HEK293 (cell line): ENCODE measurements around the gene OVOL1.
A peak's percentile ranks its signal among the peaks of the same experiment; 100 is the strongest.

Experiments
- CTCF ChIA-PET: fragments of 350-600 bp; formaldehyde crosslinking; extraction: SDS; loops from one replicate; lab custom pipeline; 2021; ENCODE audit warnings: antibody characterized with exemption; lab: Yijun Ruan, JAX
- POLR2A ChIA-PET: fragments of 300-600 bp; formaldehyde crosslinking; extraction: SDS; loops from one replicate; lab custom pipeline; 2020; ENCODE audit warnings: antibody characterized with exemption, inconsistent platforms; lab: Yijun Ruan, JAX
- H3K27ac ChIP-seq: fragments of 200-500 bp; sonication (Bioruptor generic); 2 replicates; pipeline ENCODE4 v1.5.1; 2014; ENCODE audit warnings: low read depth, low read length, control low read depth, inconsistent platforms; ENCODE audit errors: extremely low read depth
- H3K36me3 ChIP-seq, 2 experiments: fragments of 200-500 bp in 1 of 2; sonication (Bioruptor generic) in 1 of 2; 1 replicate in 1 of 2; 2 replicates in 1 of 2; pipeline ENCODE4 v1.5.1; 2014 to 2017; ENCODE audit warnings: inconsistent platforms in 2 of 2, low read length in 2 of 2; ENCODE audit not compliant: control insufficient read depth in 2 of 2, insufficient read depth in 1 of 2
- H3K4me1 ChIP-seq: fragments of 200-500 bp; sonication (Bioruptor generic); 2 replicates; pipeline ENCODE4 v1.5.1; 2014; ENCODE audit warnings: mild to moderate bottlenecking, low read length, inconsistent platforms; ENCODE audit not compliant: control insufficient read depth, insufficient read depth
- H3K4me3 ChIP-seq: 2 replicates; pipeline ENCODE4 v1.5.1; 2011; ENCODE audit warnings: low read depth, mild to moderate bottlenecking, control low read depth, low read length, moderate library complexity
- H3K9me3 ChIP-seq: fragments of 200-500 bp; sonication (Bioruptor generic); 2 replicates; pipeline ENCODE4 v1.5.1; 2014; ENCODE audit warnings: low read depth, low read length, inconsistent platforms; ENCODE audit not compliant: control insufficient read depth, insufficient read depth
- KLF1 ChIP-seq: fragments of 450-650 bp; formaldehyde crosslinking; IDR thresholded peaks from 2 replicates; pipeline ENCODE4 v1.5.1; 2016; ENCODE audit warnings: missing biosample characterization, missing genetic modification characterization
- OVOL3 ChIP-seq: fragments of 450-650 bp; formaldehyde crosslinking; IDR thresholded peaks from 2 replicates; pipeline ENCODE4 v1.5.1; 2016; ENCODE audit warnings: missing biosample characterization, missing genetic modification characterization
- PRDM10 ChIP-seq: fragments of 450-650 bp; formaldehyde crosslinking; IDR thresholded peaks from 2 replicates; pipeline ENCODE4 v1.5.1; 2016; ENCODE audit warnings: missing biosample characterization, missing genetic modification characterization
- RBAK ChIP-seq: fragments of 450-650 bp; formaldehyde crosslinking; IDR thresholded peaks from 2 replicates; pipeline ENCODE4 v1.5.1; 2016; ENCODE audit warnings: missing biosample characterization, missing genetic modification characterization
- SALL2 ChIP-seq: fragments of 450-650 bp; formaldehyde crosslinking; IDR thresholded peaks from 2 replicates; pipeline ENCODE4 v1.5.0; 2017; ENCODE audit warnings: missing biosample characterization, mild to moderate bottlenecking, missing genetic modification characterization, borderline replicate concordance
- ZBTB10 ChIP-seq: fragments of 450-650 bp; formaldehyde crosslinking; IDR thresholded peaks from 2 replicates; pipeline ENCODE4 v1.5.1; 2016; ENCODE audit warnings: missing biosample characterization, missing genetic modification characterization
- ZBTB11 ChIP-seq: fragments of 450-650 bp; formaldehyde crosslinking; conservative IDR thresholded peaks from 2 replicates; pipeline ENCODE4 v1.5.1; 2016; ENCODE audit warnings: low read depth, missing biosample characterization, missing genetic modification characterization
- ZBTB26 ChIP-seq: fragments of 450-650 bp; formaldehyde crosslinking; optimal IDR thresholded peaks from 2 replicates; pipeline ENCODE3; 2016; ENCODE audit warnings: missing biosample characterization, mild to moderate bottlenecking, missing genetic modification characterization
- ZFP69B ChIP-seq: fragments of 450-650 bp; formaldehyde crosslinking; IDR thresholded peaks from 2 replicates; pipeline ENCODE4 v1.5.1; 2016; ENCODE audit warnings: missing biosample characterization, missing genetic modification characterization
- ZNF138 ChIP-seq: fragments of 450-650 bp; formaldehyde crosslinking; IDR thresholded peaks from 2 replicates; pipeline ENCODE4 v1.5.1; 2016; ENCODE audit warnings: missing biosample characterization, missing genetic modification characterization, borderline replicate concordance
- ZNF140 ChIP-seq: fragments of 450-650 bp; formaldehyde crosslinking; IDR thresholded peaks from 2 replicates; pipeline ENCODE4 v1.5.1; 2016; ENCODE audit warnings: missing biosample characterization, missing genetic modification characterization
- ZNF202 ChIP-seq: fragments of 450-650 bp; formaldehyde crosslinking; IDR thresholded peaks from 2 replicates; pipeline ENCODE4 v1.5.1; 2016; ENCODE audit warnings: missing biosample characterization, missing genetic modification characterization, borderline replicate concordance
- ZNF214 ChIP-seq: fragments of 450-650 bp; formaldehyde crosslinking; IDR thresholded peaks from 2 replicates; pipeline ENCODE4 v1.5.1; 2017; ENCODE audit warnings: missing biosample characterization, mild to moderate bottlenecking, missing genetic modification characterization, borderline replicate concordance
- ZNF416 ChIP-seq: fragments of 450-650 bp; formaldehyde crosslinking; IDR thresholded peaks from 2 replicates; pipeline ENCODE4 v1.5.1; 2016; ENCODE audit warnings: missing biosample characterization, missing genetic modification characterization
- ZNF426 ChIP-seq: fragments of 450-650 bp; formaldehyde crosslinking; IDR thresholded peaks from 2 replicates; pipeline ENCODE4 v1.5.1; 2017; ENCODE audit warnings: missing biosample characterization, missing genetic modification characterization, mild to moderate bottlenecking, inconsistent platforms, moderate library complexity
- ZNF580 ChIP-seq: fragments of 450-650 bp; formaldehyde crosslinking; IDR thresholded peaks from 2 replicates; pipeline ENCODE4 v1.5.1; 2016; ENCODE audit warnings: missing biosample characterization, missing genetic modification characterization
- ZNF600 ChIP-seq: fragments of 450-650 bp; formaldehyde crosslinking; IDR thresholded peaks from 2 replicates; pipeline ENCODE4 v1.5.1; 2016; ENCODE audit warnings: missing biosample characterization, missing genetic modification characterization
- ZNF658 ChIP-seq: fragments of 450-650 bp; formaldehyde crosslinking; IDR thresholded peaks from 2 replicates; pipeline ENCODE4; 2016; ENCODE audit warnings: missing biosample characterization, missing genetic modification characterization
- ZNF704 ChIP-seq: fragments of 450-650 bp; formaldehyde crosslinking; IDR thresholded peaks from 2 replicates; pipeline ENCODE4 v1.5.1; 2016; ENCODE audit warnings: missing biosample characterization, missing genetic modification characterization
- ZNF785 ChIP-seq: fragments of 450-650 bp; formaldehyde crosslinking; IDR thresholded peaks from 2 replicates; pipeline ENCODE4 v1.5.1; 2016; ENCODE audit warnings: missing biosample characterization, missing genetic modification characterization

OVOL1 gene

GRCh38 chr11:65774525-65775306 lies 12.1 kb upstream of the OVOL1 start:
- POLR2A ChIA-PET = interaction anchor here (1.7 kb wide), 1 partner anchor 63 kb away, joined by 6 read pairs; the partner anchor contains the start of gene KAT5
- H3K4me1 ChIP-seq = no peaks in the 10 kb centered on the region
- H3K27ac ChIP-seq = no peak overlapping the region
- peaks cover 0 to 44% of the 10 kb centered on the region in 2 experiments; a peak in 1 of 3 replicates for H3K36me3 ChIP-seq
- TF ChIP-seq ZNF140 (tag by site-specific recombination) (peak; percentile 95), ZNF202 (tag by site-specific recombination) (no peak)
- TF ChIP-seq, all 188 proteins: peak for 1
- Histone ChIP-seq H3K4me3 (no peak overlapping the region), H3K9me3 (no peaks in the 10 kb centered on the region)
- CTCF ChIA-PET = interaction anchor here (0.7 to 1.2 kb wide), 5 partner anchors 28 to 1318 kb away, joined by 3 to 4 read pairs (median 3); no protein-coding TSS in a partner anchor

- no peak overlapping the region for H3K4me3 ChIP-seq
- H3K4me1 ChIP-seq = no peaks in the 10 kb centered on the region
- CTCF ChIA-PET = interaction anchor here (0.6 to 0.9 kb wide), 2 partner anchors 8 to 65 kb away, joined by 3 to 5 read pairs; no protein-coding TSS in a partner anchor
- no peaks in the 10 kb centered on the region for H3K9me3 ChIP-seq
- POLR2A ChIA-PET = interaction anchor here (0.6 to 2.2 kb wide), 4 partner anchors 56 to 1698 kb away, joined by 3 to 6 read pairs (median 4); partner anchors contain the start of genes KAT5 and RNASEH2C
- peaks cover 0 to 44% of the 10 kb centered on the region in 2 experiments; a peak in 1 of 3 replicates for H3K36me3 ChIP-seq
- H3K27ac ChIP-seq = no peak overlapping the region
- TF ChIP-seq ZNF214 (tag by site-specific recombination) = no peak
- no peak for TF ChIP-seq ZNF704 (tag by site-specific recombination)
- TF ChIP-seq PRDM10 (tag by site-specific recombination) = no peak
- TF ChIP-seq ZNF580 (tag by site-specific recombination) = no peak
- no peak for TF ChIP-seq ZNF138 (tag by site-specific recombination)
- TF ChIP-seq ZNF785 = no peak
- no peak for TF ChIP-seq ZNF416
- TF ChIP-seq ZNF600 (tag by site-specific recombination) = no peak
- no peak for TF ChIP-seq RBAK
- TF ChIP-seq ZBTB11 (tag by site-specific recombination) = no peak
- no peak for TF ChIP-seq KLF1
- no peak for TF ChIP-seq SALL2 (tag by site-specific recombination)
- TF ChIP-seq ZNF426 (tag by site-specific recombination) = no peak
- TF ChIP-seq ZBTB26 (tag by site-specific recombination) = no peak
- TF ChIP-seq OVOL3 = no peak
- no peak for TF ChIP-seq ZNF658 (tag by site-specific recombination)
- no peak for TF ChIP-seq ZBTB10 (tag by site-specific recombination)
- no peak for TF ChIP-seq ZFP69B
Measured at GRCh38 chr11:65776196-65776595, 10.7 kb upstream of the OVOL1 start.
